ENCODE measurements around the gene RALY. TPM values are rescaled to one million over a fixed set of nuclear protein-coding genes. Genes with fewer than 3 reads are reported as not detected.

RALY gene
- total RNA-seq, 2 experiments from 2014 or later, result 204 to 209 TPM

DNA sequence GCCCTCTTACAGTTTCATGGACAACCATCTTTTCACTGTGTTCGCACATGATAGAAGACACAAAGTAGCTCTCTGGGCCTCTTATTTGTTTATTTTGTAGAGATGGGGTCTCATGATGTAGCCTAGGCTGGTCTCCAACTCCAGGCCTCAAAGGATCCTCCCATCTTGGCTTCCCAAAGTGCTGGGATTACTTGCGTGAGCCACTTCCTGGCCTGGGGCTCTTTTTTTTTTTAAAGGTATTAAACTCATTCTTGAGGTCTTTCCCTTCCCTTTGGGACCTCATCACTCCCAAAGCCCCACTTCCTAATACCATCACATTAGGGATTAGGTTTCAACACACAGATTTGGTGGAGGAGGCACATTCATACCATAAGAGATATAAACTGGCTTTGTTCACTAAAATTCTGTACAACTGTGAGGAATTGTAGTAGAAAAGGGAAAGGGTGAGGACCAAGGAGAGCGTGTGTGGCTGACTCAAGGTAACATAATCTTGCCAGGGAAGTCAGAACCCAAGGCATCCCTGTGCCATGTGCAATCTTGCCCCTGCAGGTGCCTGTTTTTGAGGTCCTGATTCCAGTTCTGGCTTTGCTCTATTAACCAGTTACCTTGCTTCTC, 72.9 kb downstream of the RALY start:
- Mint-ChIP-seq H3K36me3 (ENCODE audit: low read depth) (peaks cover 13% of the 10 kb centered on the region), H3K9me3 (no peaks in the 10 kb centered on the region), H3K27ac (no peak overlapping the region), H3K27me3 (no peaks in the 10 kb centered on the region), H3K4me1 (peaks cover 23% of the 10 kb centered on the region), H3K4me3 (no peak overlapping the region)
- POLR2A ChIA-PET, result no interaction called here
- CTCF ChIA-PET, result interaction anchor here (1.0 kb wide), 1 partner anchor 152 kb away, joined by 3 read pairs; no protein-coding TSS in a partner anchor
- DNase-seq, result no peak

DNA sequence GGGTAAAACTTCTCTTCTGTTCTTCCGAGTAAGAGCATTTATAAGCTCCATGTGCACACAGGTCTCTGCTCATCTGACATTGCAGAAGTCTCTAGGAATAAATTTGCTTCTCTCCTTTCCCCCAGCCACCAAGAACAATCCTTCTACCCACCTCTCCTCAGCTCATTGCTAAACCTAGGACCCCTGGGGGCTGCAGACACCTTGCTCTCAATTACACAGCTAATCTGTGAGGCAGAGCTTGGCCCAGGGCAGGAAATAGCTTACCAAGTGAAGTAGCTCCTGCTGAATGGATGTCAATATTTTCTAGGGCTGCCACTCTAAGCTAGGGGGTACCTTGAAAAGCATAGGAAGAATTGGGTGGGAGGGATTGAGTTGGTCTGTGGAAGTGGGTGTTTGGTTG, 74.3 kb downstream of the RALY start:
- peaks cover 18% of the 10 kb centered on the region for H3K4me1 Mint-ChIP-seq
- DNase-seq, result no peak
- no peaks in the 10 kb centered on the region for H3K27me3 Mint-ChIP-seq
- H3K27ac Mint-ChIP-seq, result no peak overlapping the region
- CTCF ChIA-PET, result interaction anchor here (0.6 to 2.8 kb wide), 7 partner anchors 8 to 553 kb away, joined by 3 to 23 read pairs (median 4); no protein-coding TSS in a partner anchor
- H3K4me3 Mint-ChIP-seq, result no peak overlapping the region
- no peaks in the 10 kb centered on the region for H3K9me3 Mint-ChIP-seq
- peaks cover 22% of the 10 kb centered on the region for H3K36me3 Mint-ChIP-seq (ENCODE audit: low read depth)
- POLR2A ChIA-PET, result interaction anchor here (1.0 to 2.5 kb wide), 4 partner anchors 8 to 75 kb away, joined by 3 to 11 read pairs (median 4); partner anchors contain the start of genes EIF2S2 and RALY

DNA sequence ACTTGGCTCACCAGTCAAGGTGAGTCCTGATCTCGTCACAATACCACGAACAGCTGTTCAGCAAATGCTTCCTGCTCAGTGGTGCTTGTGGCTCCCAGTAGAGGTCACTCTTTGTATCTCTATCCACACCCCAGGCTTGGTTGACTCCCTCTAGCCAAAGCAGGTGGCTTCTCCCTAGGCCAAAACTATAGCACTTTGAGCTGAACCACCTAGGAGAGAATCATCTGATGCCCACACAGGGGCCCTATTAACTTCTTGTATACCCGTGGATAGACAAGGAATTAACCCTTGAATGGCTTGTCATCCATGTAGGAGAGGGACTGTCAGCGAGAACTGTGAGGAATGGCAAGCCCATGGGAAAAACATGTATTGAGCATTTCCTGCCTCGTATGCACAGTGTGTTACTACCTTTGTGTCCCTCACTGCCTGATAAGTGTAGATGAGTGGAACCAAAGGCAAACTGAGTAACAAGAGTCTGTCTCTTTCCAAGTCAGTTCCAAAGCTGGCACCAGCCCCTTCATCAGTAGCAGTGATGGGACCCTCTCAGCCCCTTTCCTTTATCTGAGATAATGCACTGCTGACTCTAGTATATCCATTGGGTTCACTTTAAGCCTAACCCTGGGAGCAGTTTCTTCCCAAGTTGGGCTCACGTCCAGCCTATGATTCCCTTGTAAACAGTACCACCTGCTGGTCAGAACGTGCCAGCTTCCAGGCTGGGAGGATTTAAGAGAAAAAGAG, 75.8 kb downstream of the RALY start:
- DNase-seq, result peak; percentile 62
- peaks cover 20% of the 10 kb centered on the region for H3K4me1 Mint-ChIP-seq
- H3K36me3 Mint-ChIP-seq (ENCODE audit: low read depth), result peaks cover 24% of the 10 kb centered on the region
- H3K9me3 Mint-ChIP-seq, result no peaks in the 10 kb centered on the region
- no peak overlapping the region for H3K27ac Mint-ChIP-seq
- no peak overlapping the region for H3K4me3 Mint-ChIP-seq
- POLR2A ChIA-PET, result interaction anchor here (0.7 to 2.5 kb wide), 3 partner anchors 8 to 76 kb away, joined by 3 to 11 read pairs (median 9); partner anchors contain the start of genes EIF2S2 and RALY
- no peaks in the 10 kb centered on the region for H3K27me3 Mint-ChIP-seq
- CTCF ChIA-PET, result interaction anchor here (0.7 to 2.8 kb wide), 16 partner anchors 8 to 278 kb away, joined by 3 to 23 read pairs (median 4); partner anchors contain the start of gene RALY

DNA sequence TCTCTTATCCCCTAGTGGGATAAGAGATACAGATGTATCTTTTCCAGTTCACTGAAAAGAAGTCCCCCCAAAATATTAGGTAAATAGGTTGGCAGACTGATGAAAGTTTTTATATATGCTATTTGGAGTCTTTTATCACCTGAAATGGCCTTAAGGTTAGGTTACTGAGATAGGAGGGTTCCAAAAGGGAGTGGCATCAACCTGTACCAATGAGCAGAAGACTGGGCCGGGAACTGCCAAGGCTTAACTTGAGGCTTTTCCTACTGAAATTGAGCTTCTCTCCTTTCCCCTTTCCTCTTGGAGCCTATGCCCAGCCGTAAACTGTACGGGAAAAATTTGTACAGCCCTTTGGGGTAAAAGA, 76.3 kb downstream of the RALY start:
- POLR2A ChIA-PET, result interaction anchor here (0.7 to 2.3 kb wide), 2 partner anchors 9 to 42 kb away, joined by 3 to 9 read pairs; partner anchors contain the start of gene EIF2S2
- Mint-ChIP-seq H3K4me3 (no peak overlapping the region), H3K9me3 (no peaks in the 10 kb centered on the region), H3K27me3 (no peaks in the 10 kb centered on the region), H3K27ac (no peak overlapping the region), H3K4me1 (peaks cover 20% of the 10 kb centered on the region), H3K36me3 (ENCODE audit: low read depth) (peaks cover 24% of the 10 kb centered on the region)
- DNase-seq, result no peak
- CTCF ChIA-PET, result interaction anchor here (0.6 to 2.8 kb wide), 9 partner anchors 8 to 324 kb away, joined by 3 to 23 read pairs (median 4); no protein-coding TSS in a partner anchor

DNA sequence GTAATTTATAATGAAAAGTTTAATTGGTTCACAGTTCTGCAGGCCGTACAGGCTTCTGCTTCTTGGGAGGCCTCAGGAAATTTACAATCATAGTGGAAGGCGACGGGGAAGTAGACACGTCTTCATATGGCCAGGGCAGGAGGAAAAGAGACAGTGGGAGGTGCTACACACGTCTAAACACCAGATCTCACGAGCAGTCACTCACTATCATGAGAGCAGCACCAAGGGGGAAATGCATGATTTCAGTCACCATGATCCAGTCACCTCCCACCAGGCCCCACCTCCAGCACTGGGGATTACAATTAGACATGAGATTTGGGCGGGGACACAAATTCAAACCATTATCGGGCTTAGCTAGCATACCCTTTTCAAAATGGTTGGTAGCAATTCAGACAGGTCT, 77.1 kb downstream of the RALY start:
- no peaks in the 10 kb centered on the region for H3K27me3 Mint-ChIP-seq
- ChIA-PET CTCF (no interaction called here), POLR2A (no interaction called here)
- no peak for DNase-seq
- peaks cover 25% of the 10 kb centered on the region for H3K36me3 Mint-ChIP-seq (ENCODE audit: low read depth)
- H3K9me3 Mint-ChIP-seq, result no peaks in the 10 kb centered on the region
- H3K27ac Mint-ChIP-seq, result peak overlapping the region; percentile 24
- no peak overlapping the region for H3K4me3 Mint-ChIP-seq
- H3K4me1 Mint-ChIP-seq, result peaks cover 20% of the 10 kb centered on the region

DNA sequence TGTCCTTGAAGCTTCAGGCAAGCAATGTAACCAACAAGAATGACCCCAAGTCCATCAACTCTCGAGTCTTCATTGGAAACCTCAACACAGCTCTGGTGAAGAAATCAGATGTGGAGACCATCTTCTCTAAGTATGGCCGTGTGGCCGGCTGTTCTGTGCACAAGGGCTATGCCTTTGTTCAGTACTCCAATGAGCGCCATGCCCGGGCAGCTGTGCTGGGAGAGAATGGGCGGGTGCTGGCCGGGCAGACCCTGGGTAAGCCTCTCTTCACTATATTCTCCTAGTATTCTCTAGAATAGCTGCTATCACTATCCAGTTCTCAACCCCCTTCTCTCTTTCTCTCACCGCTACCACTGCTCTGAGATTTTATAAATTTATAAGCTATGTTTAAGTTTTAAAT, 78.4 kb downstream of the RALY start:
- Mint-ChIP-seq H3K27ac (no peak overlapping the region), H3K36me3 (ENCODE audit: low read depth) (peaks cover 34% of the 10 kb centered on the region), H3K4me3 (no peak overlapping the region), H3K27me3 (no peaks in the 10 kb centered on the region), H3K9me3 (no peaks in the 10 kb centered on the region), H3K4me1 (peaks cover 20% of the 10 kb centered on the region)
- ChIA-PET CTCF (no interaction called here), POLR2A (interaction anchor here (0.9 to 1.1 kb wide), 2 partner anchors 30 to 40 kb away, joined by 3 read pairs; partner anchors contain the start of gene EIF2S2)
- no peak for DNase-seq

DNA sequence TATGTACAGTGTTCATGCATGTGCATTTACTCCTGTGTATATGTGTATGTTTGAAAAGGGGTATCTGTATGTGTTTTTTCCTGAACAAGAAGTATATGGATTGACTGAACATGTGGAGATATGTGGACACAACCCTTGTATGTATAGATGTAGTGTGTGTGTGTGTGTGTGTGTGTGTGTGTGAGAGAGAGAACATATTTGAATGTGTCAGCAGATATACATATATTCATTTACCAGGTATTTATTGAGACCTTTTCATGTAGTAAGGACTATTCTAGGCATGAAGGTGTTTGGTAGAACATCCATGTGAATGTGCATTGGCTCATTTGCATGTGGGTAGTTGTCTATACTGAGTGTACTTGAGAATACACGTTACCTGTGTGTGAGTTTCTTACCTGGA, 79.1 kb downstream of the RALY start:
- Mint-ChIP-seq H3K36me3 (ENCODE audit: low read depth) (peaks cover 37% of the 10 kb centered on the region), H3K4me1 (peaks cover 19% of the 10 kb centered on the region), H3K9me3 (no peaks in the 10 kb centered on the region), H3K27ac (no peak overlapping the region), H3K4me3 (no peak overlapping the region), H3K27me3 (no peaks in the 10 kb centered on the region)
- POLR2A ChIA-PET, result interaction anchor here (0.9 to 1.1 kb wide), 2 partner anchors 30 to 40 kb away, joined by 3 read pairs; partner anchors contain the start of gene EIF2S2
- CTCF ChIA-PET, result no interaction called here
- DNase-seq, result no peak

DNA sequence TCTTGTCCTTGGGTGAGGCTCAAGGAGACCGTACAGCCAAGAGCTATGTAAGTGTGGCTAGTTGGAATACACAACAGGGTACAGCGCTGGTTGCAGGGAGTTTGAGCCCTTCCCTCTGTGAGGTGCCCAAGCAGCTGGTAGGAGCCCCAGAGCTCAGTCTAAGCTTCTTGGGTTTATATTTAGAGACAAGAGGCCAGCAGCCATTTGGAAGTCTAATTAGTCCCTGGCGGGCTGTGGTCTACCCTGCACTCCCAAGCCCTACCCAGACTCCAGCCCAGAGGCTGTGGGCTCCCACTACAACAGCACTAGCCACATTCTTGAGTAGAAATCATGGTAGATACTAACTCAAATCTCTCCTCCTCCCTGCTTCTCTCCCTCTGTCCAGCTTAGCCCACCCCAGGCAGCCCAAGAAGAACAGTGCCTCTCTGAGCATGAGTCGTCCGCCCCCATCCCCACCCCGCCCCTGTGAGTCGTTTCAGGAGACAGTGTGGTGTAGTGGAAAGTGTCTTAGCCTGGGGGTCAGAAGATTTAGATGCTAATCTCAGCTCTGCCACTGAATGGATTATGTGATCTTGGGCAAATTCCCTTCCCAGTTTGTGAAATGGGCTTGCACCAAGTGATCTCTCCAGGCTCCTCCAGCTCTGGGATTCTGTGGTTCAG, 80.5 kb downstream of the RALY start:
- H3K4me3 Mint-ChIP-seq, result no peak overlapping the region
- H3K9me3 Mint-ChIP-seq, result no peaks in the 10 kb centered on the region
- peaks cover 44% of the 10 kb centered on the region for H3K36me3 Mint-ChIP-seq (ENCODE audit: low read depth)
- H3K27ac Mint-ChIP-seq, result no peak overlapping the region
- H3K4me1 Mint-ChIP-seq, result peaks cover 10% of the 10 kb centered on the region
- ChIA-PET POLR2A (interaction anchor here (1.7 kb wide), 1 partner anchor 81 kb away, joined by 4 read pairs; the partner anchor contains the start of gene RALY), CTCF (no interaction called here)
- DNase-seq, result no peak
- no peaks in the 10 kb centered on the region for H3K27me3 Mint-ChIP-seq

DNA sequence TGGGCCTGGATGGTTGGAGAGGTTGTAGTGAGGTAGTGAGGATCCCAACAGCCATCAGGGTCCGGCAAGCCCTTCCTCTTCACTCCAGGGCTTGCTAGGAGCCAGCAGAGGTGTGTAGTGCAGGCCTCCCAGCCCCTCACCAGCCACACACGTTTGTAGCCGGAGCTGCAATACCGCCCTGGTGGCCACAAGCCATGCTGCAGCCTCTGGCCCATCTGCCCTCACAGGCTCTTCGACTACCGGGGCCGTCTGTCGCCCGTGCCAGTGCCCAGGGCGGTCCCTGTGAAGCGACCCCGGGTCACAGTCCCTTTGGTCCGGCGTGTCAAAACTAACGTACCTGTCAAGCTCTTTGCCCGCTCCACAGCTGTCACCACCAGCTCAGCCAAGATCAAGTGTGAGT, 81.9 kb downstream of the RALY start:
- no peaks in the 10 kb centered on the region for H3K27me3 Mint-ChIP-seq
- ChIA-PET CTCF (no interaction called here), POLR2A (no interaction called here)
- no peak overlapping the region for H3K4me3 Mint-ChIP-seq
- H3K36me3 Mint-ChIP-seq (ENCODE audit: low read depth), result peaks cover 49% of the 10 kb centered on the region
- DNase-seq, result no peak
- H3K9me3 Mint-ChIP-seq, result no peaks in the 10 kb centered on the region
- H3K27ac Mint-ChIP-seq, result no peak overlapping the region
- H3K4me1 Mint-ChIP-seq, result peaks cover 4% of the 10 kb centered on the region

DNA sequence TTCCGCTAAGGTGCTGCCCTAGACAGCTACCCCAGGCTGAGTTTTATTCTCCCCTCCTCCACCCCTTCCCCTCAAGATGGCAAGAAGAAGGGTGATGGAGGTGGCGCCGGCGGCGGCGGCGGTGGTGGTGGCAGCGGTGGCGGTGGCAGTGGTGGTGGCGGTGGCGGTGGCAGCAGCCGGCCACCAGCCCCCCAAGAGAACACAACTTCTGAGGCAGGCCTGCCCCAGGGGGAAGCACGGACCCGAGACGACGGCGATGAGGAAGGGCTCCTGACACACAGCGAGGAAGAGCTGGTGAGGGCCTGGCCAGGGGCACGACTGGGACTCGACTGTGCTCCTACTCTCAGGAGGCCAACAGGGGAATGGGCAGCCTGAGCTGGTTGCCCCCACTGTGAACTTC, 83.2 kb downstream of the RALY start:
- no peak for DNase-seq
- no peak overlapping the region for H3K4me3 Mint-ChIP-seq
- ChIA-PET POLR2A (interaction anchor here (0.8 kb wide), 1 partner anchor 19 kb away, joined by 3 read pairs; no protein-coding TSS in a partner anchor), CTCF (interaction anchor here (1.0 kb wide), 1 partner anchor 8 kb away, joined by 3 read pairs; no protein-coding TSS in a partner anchor)
- H3K27me3 Mint-ChIP-seq, result no peaks in the 10 kb centered on the region
- peaks cover 2% of the 10 kb centered on the region for H3K4me1 Mint-ChIP-seq
- H3K27ac Mint-ChIP-seq, result no peak overlapping the region
- no peaks in the 10 kb centered on the region for H3K9me3 Mint-ChIP-seq
- peaks cover 51% of the 10 kb centered on the region for H3K36me3 Mint-ChIP-seq (ENCODE audit: low read depth)

DNA sequence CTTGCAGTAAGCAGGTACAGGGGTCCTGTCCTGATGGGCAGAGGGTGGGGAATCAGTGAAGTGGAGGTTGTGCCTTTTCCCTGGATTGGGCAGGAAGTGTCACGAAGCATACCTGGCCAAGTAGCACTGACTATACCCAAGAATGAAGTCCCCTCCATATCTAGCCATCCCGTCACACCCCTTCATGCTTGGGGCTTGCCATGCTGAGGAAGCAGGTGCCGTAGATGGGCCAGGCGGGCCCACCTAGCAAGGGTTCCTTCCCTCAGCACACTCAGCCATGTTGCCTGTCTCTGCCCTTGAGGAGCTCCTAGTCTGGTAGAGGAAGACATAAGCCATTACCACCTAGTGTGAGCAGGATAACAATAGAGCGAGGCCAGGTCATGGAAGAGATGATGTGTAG, 84.8 kb downstream of the RALY start:
- Mint-ChIP-seq H3K27ac (no peak overlapping the region), H3K4me1 (peaks cover 1% of the 10 kb centered on the region), H3K9me3 (no peaks in the 10 kb centered on the region), H3K27me3 (no peaks in the 10 kb centered on the region), H3K36me3 (ENCODE audit: low read depth) (peaks cover 42% of the 10 kb centered on the region), H3K4me3 (no peak overlapping the region)
- POLR2A ChIA-PET, result interaction anchor here (1.0 to 1.1 kb wide), 2 partner anchors 13 to 109 kb away, joined by 3 read pairs; no protein-coding TSS in a partner anchor
- CTCF ChIA-PET, result no interaction called here
- DNase-seq, result no peak

DNA sequence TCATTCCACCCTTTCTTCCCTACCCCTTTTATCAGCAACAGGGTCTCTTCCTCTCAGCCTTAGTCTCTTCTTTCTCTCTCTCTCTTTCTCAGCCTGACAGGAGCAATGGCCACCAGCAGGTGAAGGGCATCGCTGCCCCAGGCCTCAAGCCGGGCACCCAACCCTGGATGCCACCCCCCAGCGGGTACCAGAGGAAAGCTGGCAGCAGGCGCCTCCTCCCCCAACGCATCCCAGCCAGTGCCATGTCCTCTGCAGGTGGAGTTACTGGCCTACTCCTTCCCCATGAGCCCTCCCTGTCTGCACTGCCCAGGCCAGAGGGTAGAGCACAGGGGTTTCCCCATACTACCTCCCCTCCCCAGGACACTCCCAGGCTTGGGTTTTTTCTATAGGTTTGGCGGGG, 86.1 kb downstream of the RALY start:
- no peaks in the 10 kb centered on the region for H3K27me3 Mint-ChIP-seq
- H3K36me3 Mint-ChIP-seq (ENCODE audit: low read depth), result peaks cover 44% of the 10 kb centered on the region
- CTCF ChIA-PET, result interaction anchor here (1.0 kb wide), 1 partner anchor 30 kb away, joined by 3 read pairs; no protein-coding TSS in a partner anchor
- H3K9me3 Mint-ChIP-seq, result no peaks in the 10 kb centered on the region
- H3K4me3 Mint-ChIP-seq, result no peak overlapping the region
- H3K4me1 Mint-ChIP-seq, result no peaks in the 10 kb centered on the region
- no peak for DNase-seq
- no peak overlapping the region for H3K27ac Mint-ChIP-seq
- POLR2A ChIA-PET, result no interaction called here
